ENCODE data around the gene INPP5A.
"Not testable (repeated sequence)": the region's sequence is repeated elsewhere in the genome, so short reads cannot be mapped to it uniquely, and the experiment has no call there.

INPP5A gene

DNA sequence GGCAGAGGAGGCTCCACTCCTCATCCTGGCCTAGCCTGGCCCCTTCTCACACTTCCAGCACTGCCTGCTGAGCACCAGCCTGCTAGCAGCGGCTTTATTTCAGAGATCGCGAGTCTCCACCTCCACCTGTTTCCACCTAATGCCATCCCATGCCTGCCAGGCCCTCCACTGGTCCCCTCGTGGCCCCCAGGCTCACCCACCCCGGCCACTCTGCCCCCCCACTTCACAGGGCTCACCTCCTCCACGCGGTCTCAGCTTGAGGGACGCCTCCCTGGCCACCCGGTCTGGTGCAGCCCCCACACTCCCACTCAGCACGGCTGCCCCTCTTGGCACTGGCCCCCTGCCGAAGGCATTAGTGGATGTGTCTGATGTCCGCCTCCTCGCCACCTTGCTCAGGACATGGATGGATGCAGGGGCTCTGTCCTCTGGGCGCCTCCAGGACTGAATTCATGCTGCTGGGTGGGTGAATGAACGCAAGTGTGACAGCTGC is 252.1 kb downstream of the INPP5A start:
- DNase-seq, result no peak
- intact Hi-C loops (cut with DNase I), result loop anchor here (5.0 kb wide), 2 partner anchors 52 to 137 kb away; no protein-coding TSS in a partner anchor

- DNase-seq, result no peak
- intact Hi-C loops (cut with DNase I), result no loop called here
Observed at GRCh38 chr10:132790470-132790869, 252.9 kb downstream of the INPP5A start.

DNA sequence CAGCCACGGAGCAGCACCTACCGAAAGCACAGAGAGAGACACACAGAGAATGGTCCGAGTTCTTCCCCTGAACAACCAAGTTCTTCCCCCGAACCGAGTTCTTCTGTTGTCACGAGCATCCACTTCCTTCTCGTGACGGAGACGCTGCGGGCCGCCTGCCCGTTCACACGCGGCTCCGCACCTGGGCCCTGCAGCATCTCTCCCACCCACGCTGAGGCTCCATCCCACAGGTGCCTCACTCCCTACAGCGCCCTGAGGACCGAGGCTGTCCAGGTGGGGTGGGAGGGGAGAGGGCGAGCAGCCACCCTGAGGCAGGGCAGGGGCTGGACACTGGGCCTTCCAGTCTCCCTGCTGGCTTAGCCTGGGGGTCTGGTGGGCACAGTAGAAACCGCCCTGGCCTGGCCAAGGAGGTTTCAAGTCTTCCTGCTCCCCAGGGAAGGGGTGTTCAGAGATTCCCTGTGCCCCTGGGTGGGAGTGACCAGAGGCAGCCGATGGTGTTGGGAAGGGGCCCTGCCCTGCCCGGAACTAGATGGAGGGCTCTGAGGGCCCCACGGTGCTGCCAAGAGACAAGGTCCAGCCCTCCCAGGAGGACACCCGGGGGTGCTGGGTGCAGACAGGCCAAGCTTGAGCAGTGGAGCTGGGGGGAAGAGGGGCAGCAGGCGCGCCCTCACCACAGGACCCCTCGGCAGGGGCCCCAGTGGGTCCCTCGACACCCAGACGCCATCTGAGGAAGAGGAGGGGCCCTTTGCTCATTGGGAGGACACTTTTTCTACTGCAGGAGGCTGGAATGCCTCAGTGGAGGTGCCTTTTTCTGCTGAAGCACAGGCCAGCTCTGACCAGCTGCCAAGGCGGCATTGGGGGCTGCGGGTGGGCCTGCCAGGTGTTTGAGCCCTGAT is 253.6 kb downstream of the INPP5A start:
- no peak for DNase-seq
- intact Hi-C loops (cut with DNase I), result no loop called here

DNA sequence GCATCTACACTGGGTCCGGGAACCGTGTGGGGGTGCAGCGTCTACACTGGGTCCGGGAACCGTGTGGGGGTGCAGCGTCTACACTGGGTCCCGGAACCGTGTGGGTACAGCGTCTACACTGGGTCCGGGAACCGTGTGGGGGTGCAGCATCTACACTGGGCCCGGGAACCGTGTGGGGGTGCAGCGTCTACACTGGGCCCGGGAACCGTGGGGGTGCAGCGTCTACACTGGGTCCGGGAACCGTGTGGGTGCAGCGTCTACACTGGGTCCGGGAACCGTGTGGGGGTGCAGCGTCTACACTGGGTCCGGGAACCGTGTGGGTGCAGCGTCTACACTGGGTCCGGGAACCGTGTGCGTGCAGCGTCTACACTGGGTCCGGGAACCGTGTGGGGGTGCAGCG is 254.5 kb downstream of the INPP5A start:
- intact Hi-C loops (cut with DNase I); DNase-seq: not testable (repeated sequence)

- no peak for DNase-seq
- intact Hi-C loops (cut with DNase I), result no loop called here
Observed at GRCh38 chr10:132792796-132793195, 255.2 kb downstream of the INPP5A start.

- intact Hi-C loops (cut with DNase I), result no loop called here
- DNase-seq, result no peak
Observed at GRCh38 chr10:132793213-132793612, 255.6 kb downstream of the INPP5A start.

GRCh38 chr10:132793871-132794849 is 256.6 kb downstream of the INPP5A start:
- no peak for DNase-seq
- intact Hi-C loops (cut with DNase I), result no loop called here

- intact Hi-C loops (cut with DNase I), result no loop called here
- DNase-seq, result peak in 2 of 42 donors; percentile 2 to 5
Observed at GRCh38 chr10:132796846-132797245, 259.3 kb downstream of the INPP5A start.

DNA sequence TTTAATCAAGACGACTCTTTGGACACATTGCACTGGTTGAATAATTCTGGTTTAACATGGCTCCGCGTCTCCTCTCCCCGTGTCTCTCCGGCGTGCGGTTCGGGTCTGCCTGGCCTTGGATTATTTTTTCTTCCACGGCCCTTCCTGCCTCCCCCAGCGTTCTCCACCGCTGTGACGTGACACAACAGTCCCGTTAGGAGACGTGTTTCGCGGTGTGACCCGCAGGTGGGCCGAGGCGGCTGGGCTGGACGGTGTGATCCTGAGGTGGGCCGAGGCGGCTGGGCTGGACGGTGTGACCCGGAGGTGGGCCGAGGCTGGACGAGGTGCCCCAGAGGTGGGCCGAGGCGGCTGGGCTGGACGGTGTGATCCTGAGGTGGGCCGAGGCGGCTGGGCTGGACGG is 260.4 kb downstream of the INPP5A start:
- peak in 1 of 42 donors; percentile 3 for DNase-seq
- intact Hi-C loops (cut with DNase I), result not testable (repeated sequence)

DNA sequence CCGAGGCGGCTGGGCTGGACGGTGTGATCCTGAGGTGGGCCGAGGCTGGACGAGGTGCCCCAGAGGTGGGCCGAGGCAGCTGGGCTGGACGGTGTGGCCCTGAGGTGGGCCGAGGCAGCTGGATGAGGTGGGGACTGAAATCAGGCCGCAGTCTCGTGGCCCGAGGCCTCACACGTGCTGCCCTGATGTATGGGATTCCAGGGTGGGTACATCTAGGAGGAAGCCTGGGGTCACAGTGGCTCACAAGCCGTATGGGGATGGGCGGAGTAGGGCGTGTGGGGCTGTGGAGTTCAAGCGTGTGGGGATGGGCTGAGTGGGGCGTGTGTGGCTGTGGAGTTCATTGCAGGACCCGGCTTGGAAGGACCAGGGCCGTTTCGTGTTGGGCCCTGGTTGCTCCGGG is 260.8 kb downstream of the INPP5A start:
- intact Hi-C loops (cut with DNase I), result no loop called here

GRCh38 chr10:132798876-132799275 is 261.3 kb downstream of the INPP5A start:
- intact Hi-C loops (cut with DNase I), result no loop called here
- DNase-seq, result peak in 4 of 42 donors; percentile 1 to 28 (median 8)

More for the DNA sequence above, 260.8 kb downstream of the INPP5A start:
- DNase-seq, result peak in 1 of 42 donors; percentile 4

- DNase-seq, result peak in 6 of 42 donors; percentile 2 to 29 (median 14)
- intact Hi-C loops (cut with DNase I), result no loop called here
Observed at GRCh38 chr10:132799865-132800264, 262.3 kb downstream of the INPP5A start.

DNA sequence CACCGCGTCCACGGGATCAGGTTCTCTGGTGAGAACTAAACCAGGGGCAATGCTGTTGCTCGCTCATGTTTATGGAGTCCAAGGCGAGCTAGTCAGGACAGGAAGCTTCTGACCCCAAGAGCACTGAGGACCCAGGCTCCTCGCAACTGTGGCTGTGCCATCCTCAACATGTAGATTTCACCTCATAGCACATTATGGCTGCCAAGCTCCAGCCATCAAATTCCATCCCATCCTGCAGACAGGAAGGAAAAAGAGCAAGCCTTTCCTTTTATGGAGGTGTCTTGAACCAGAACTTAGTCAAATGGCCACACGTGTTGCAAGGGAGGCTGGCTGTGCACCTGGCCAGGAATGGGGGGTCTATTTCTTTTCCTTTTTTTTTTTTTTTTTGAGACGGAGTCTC is 264.5 kb downstream of the INPP5A start:
- intact Hi-C loops (cut with DNase I), result no loop called here
- no peak for DNase-seq

DNA sequence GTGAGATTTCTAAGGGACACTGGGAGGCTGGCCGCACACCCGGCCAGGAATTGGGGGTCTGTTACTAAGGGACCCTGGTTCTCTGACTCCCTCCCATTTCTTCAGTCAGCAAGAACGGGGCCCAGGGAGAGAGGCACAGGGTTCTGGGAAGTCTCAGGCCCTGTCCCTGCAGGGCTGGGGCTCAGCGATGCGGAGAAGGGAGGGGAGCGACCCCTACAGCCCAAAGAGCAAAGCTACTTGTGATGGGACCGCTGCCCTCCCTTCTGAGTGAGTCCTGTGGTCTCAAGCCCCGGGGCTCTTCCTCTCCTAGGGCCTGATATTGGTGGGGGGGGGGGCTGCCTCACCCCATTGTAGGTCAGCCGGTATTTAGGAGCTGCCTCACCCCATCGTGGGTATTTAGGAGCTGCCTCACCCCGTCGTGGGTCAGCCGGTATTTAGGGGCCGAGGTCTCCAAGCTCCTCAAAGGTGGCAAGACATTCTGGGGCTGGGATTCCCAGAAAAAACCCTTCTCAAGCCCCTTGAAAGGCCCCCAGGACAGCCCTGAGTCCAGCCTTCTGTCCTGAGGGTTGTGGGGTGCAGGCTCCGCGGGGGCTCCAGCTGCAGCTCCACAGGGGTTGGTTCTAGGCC is 265.2 kb downstream of the INPP5A start:
- peak in 3 of 42 donors; percentile 10 to 31 (median 13) for DNase-seq
- intact Hi-C loops (cut with DNase I), result no loop called here

- intact Hi-C loops (cut with DNase I), result no loop called here
- peak in 4 of 42 donors; percentile 8 to 28 (median 18) for DNase-seq
Observed at GRCh38 chr10:132803416-132804210, 266.0 kb downstream of the INPP5A start.

DNA sequence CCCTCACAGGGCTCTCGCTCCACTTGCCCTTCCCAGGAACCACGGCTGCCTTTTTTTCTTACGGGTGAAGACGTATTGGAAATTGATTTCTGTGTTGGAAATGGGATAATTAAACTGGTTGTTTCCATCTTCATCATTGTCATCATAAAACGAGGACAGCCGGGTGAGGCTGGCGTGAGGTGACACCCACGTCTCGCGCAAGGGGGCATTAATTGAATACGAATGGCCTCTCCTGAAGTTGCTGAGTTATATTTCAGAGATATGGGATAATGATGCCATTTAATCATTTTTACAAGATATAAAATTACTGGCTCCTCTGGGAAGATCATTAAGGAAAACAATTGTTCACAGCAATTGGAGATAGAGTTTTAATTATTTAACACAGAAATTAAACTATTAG is 266.7 kb downstream of the INPP5A start:
- DNase-seq, result peak in 1 of 42 donors; percentile 15

GRCh38 chr10:132804785-132805426 is 267.3 kb downstream of the INPP5A start:
- peak in 5 of 42 donors; percentile 10 to 42 (median 27) for DNase-seq
- intact Hi-C loops (cut with DNase I), result no loop called here

More for the DNA sequence above, 266.7 kb downstream of the INPP5A start:
- intact Hi-C loops (cut with DNase I), result no loop called here

- intact Hi-C loops (cut with DNase I), result no loop called here
- DNase-seq, result peak in 7 of 42 donors; percentile 12 to 39 (median 24)
Observed at GRCh38 chr10:132805599-132805998, 268.0 kb downstream of the INPP5A start.

Measured in head of caudate nucleus (tissue), 42 donors.